Psoas muscle (tissue), 8 donors: ENCODE results near the gene ELN. TPM values are rescaled to one million over a fixed set of nuclear protein-coding genes. Genes with fewer than 3 reads are reported as not detected.

Experiments used
- ATAC-seq, 4 donors: fragments of 200-7000 bp; cut with Tn5 transposase; one replicate each; pipeline ENCODE4 v1.9.1; 2020; ENCODE audit warnings: moderate library complexity in 3 of 4, mild to moderate bottlenecking in 2 of 4
- DNase-seq, 2 donors: peaks; one replicate each; pipeline ENCODE4 v3.0.0-alpha.2; 2020
- H3K27ac ChIP-seq: fragments of 200-600 bp; one replicate; pipeline ENCODE4 v1.8.0; 2022
- H3K27me3 ChIP-seq, 3 donors: fragments of 200-600 bp in 1 of 3; one replicate each; pipeline versions ENCODE4 v1.6.1 to v1.8.0; 2013 to 2022; ENCODE audit warnings: low read length in 2 of 3, mild to moderate bottlenecking in 2 of 3, moderate library complexity in 1 of 3; ENCODE audit not compliant: insufficient read depth in 3 of 3
- H3K36me3 ChIP-seq, 2 donors: fragments of 200-600 bp in 1 of 2; one replicate each; pipeline versions ENCODE4 v1.6.1 to v1.8.0; 2013 to 2022; ENCODE audit warnings: low read depth in 1 of 2, mild to moderate bottlenecking in 1 of 2, moderate library complexity in 1 of 2; ENCODE audit not compliant: insufficient read depth in 1 of 2
- H3K4me1 ChIP-seq: fragments of 200-600 bp; one replicate; pipeline ENCODE4 v1.8.0; 2022
- H3K4me3 ChIP-seq: fragments of 200-600 bp; one replicate; pipeline ENCODE4 v1.8.0; 2022; ENCODE audit warnings: mild to moderate bottlenecking
- H3K9me3 ChIP-seq: fragments of 200-600 bp; one replicate; pipeline ENCODE4 v1.8.0; 2022
- WGBS, 3 donors: extraction: QIAGEN DNeasy Blood & Tissue Kit; methylation state at CpG; one replicate each; pipeline versions ENCODE4 v1.1.6 to v1.1.7; 2013; 5-methylcytosine and 5-hydroxymethylcytosine counted together
- intact Hi-C, 2 donors: fragments of 100-400 bp; cut with DNase I; formaldehyde crosslinking; loops; one replicate each; pipeline versions ENCODE4 v1.11.0 to v1.14.2; 2022
- polyA plus RNA-seq, 3 donors: library from polyadenylated mRNA; stranded (reverse); fragments of 200-250 nt; gene quantifications; one replicate each; pipeline ENCODE4 v1.2.3, GENCODE V29; 2013
- total RNA-seq, 4 donors: library from RNA; stranded (reverse); fragmentation: NEBNext Ultra II Directional in 2 of 4; extraction: Animal tissue kit (Norgen Biotek cat#: 25700) in 2 of 4; gene quantifications; one replicate each; pipeline versions ENCODE4 v1.2.1 to v1.2.4, GENCODE V29; 2021 to 2023
- TF ChIP-seq, protein P1 (sequence below): fragments of 200-600 bp; IDR thresholded peaks from one replicate; pipeline ENCODE4 v1.8.0; 2022; ENCODE audit warnings: antibody characterized with exemption
- donor health status: healthy with polysubstance abuse.
- donor health status: DM: no; HTN: no; CAD: no; lungs with moderate emphysema.
- donor health status: Bipolar disorder and iron deficiency.
- donor health status: healthy.
- donor health status: DM: yes; HTN: yes; CAD: no.
- donor health status: DM: no; HTN: no; CAD: no.
- donor health status: DM: no; HTN: no; CAD: no.
- donor health status: DM: yes; HTN: yes; CAD: no.

Gene ELN
- total and polyA plus RNA-seq, 7 donors = 10.6 to 41.1 (median 16.3) TPM

- H3K27ac ChIP-seq = no peak overlapping the region
- no peaks in the 10 kb centered on the region for H3K27me3 ChIP-seq
- 94 to 97% (median 96%) methylated on average over 3 of the region's 3 CpGs for WGBS, 3 donors
- DNase-seq (no peak), ATAC-seq (no peak)
- TF ChIP-seq, protein P1, sequence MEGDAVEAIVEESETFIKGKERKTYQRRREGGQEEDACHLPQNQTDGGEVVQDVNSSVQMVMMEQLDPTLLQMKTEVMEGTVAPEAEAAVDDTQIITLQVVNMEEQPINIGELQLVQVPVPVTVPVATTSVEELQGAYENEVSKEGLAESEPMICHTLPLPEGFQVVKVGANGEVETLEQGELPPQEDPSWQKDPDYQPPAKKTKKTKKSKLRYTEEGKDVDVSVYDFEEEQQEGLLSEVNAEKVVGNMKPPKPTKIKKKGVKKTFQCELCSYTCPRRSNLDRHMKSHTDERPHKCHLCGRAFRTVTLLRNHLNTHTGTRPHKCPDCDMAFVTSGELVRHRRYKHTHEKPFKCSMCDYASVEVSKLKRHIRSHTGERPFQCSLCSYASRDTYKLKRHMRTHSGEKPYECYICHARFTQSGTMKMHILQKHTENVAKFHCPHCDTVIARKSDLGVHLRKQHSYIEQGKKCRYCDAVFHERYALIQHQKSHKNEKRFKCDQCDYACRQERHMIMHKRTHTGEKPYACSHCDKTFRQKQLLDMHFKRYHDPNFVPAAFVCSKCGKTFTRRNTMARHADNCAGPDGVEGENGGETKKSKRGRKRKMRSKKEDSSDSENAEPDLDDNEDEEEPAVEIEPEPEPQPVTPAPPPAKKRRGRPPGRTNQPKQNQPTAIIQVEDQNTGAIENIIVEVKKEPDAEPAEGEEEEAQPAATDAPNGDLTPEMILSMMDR = no peak
- intact Hi-C loops = no loop called here
- no peaks in the 10 kb centered on the region for H3K9me3 ChIP-seq
- H3K4me1 ChIP-seq = no peaks in the 10 kb centered on the region
- no peak overlapping the region for H3K4me3 ChIP-seq
- no peaks in the 10 kb centered on the region for H3K36me3 ChIP-seq
These were observed 43.1 kb downstream of the ELN start for GRCh38 chr7:74071121-74071520.

DNA sequence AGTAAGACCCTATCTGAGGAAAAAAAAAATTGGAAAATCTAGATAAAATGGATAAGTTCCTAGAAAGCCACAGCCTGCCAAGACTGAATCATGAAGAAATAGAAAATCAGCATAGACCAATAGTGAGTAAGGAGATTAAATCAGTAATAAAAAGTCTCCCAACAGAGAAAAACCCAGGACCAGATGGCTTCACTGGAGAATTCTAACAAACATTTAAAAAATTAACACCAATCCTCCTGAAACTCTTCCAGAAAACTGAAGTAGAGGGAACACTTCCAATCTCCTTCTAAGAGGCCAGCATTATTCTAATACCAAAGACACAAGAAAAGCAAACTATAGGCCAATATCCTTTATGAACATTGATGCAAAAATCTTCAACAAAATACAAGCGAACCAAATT, 46.8 kb downstream of the ELN start:
- DNase-seq = no peak
- no peaks in the 10 kb centered on the region for H3K27me3 ChIP-seq
- no peaks in the 10 kb centered on the region for H3K9me3 ChIP-seq
- H3K4me3 ChIP-seq = no peak overlapping the region
- no peaks in the 10 kb centered on the region for H3K36me3 ChIP-seq
- no peak overlapping the region for H3K27ac ChIP-seq
- 78 to 86% (median 85%) methylated on average over 1 of the region's 1 CpG for WGBS, 3 donors
- intact Hi-C loops = no loop called here
- no peak for ATAC-seq
- TF ChIP-seq, protein P1 = no peak
- H3K4me1 ChIP-seq = peaks cover 7% of the 10 kb centered on the region

DNA sequence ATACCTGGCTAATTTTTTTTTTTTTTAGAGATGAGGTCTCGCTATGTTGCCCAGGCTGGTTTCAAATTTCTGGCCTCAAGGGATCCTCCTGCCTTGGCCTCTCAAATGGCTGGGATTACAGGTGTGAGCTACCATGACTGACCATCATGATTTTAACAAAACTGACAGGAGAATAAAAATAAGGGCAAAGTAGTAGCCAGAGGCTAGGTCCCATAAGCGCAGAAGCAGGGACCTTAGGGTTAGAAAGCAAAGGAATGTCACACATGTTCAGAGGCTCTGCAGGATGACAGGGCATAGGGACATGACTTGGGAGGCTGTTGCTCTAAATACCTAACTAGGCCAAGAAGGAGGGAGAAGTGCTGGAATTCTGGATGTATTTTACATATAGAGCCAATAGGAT, 50.5 kb downstream of the ELN start:
- intact Hi-C loops = no loop called here
- DNase-seq = no peak
- no peak for ATAC-seq
- Histone ChIP-seq H3K4me3 (no peak overlapping the region), H3K36me3 (no peaks in the 10 kb centered on the region), H3K27ac (peak overlapping the region; percentile 63), H3K4me1 (peaks cover 12% of the 10 kb centered on the region), H3K9me3 (no peaks in the 10 kb centered on the region), H3K27me3 (no peaks in the 10 kb centered on the region)
- WGBS, 3 donors = 95 to 97% (median 96%) methylated on average over 2 of the region's 2 CpGs
- TF ChIP-seq, protein P1 = no peak

- peak overlapping the region; percentile 70 for H3K27ac ChIP-seq
- ATAC-seq (no peak), DNase-seq (no peak)
- peaks cover 33% of the 10 kb centered on the region for H3K4me1 ChIP-seq
- 86 to 93% (median 91%) methylated on average over 9 of the region's 9 CpGs for WGBS, 3 donors
- H3K27me3 ChIP-seq = no peaks in the 10 kb centered on the region
- TF ChIP-seq, protein P1 = no peak
- H3K9me3 ChIP-seq = no peaks in the 10 kb centered on the region
- H3K4me3 ChIP-seq = peak overlapping the region; percentile 52
- intact Hi-C loops = no loop called here
- peaks cover 0 to 25% of the 10 kb centered on the region in 2 donors for H3K36me3 ChIP-seq
These were observed 54.8 kb downstream of the ELN start for GRCh38 chr7:74082770-74083116.

DNA sequence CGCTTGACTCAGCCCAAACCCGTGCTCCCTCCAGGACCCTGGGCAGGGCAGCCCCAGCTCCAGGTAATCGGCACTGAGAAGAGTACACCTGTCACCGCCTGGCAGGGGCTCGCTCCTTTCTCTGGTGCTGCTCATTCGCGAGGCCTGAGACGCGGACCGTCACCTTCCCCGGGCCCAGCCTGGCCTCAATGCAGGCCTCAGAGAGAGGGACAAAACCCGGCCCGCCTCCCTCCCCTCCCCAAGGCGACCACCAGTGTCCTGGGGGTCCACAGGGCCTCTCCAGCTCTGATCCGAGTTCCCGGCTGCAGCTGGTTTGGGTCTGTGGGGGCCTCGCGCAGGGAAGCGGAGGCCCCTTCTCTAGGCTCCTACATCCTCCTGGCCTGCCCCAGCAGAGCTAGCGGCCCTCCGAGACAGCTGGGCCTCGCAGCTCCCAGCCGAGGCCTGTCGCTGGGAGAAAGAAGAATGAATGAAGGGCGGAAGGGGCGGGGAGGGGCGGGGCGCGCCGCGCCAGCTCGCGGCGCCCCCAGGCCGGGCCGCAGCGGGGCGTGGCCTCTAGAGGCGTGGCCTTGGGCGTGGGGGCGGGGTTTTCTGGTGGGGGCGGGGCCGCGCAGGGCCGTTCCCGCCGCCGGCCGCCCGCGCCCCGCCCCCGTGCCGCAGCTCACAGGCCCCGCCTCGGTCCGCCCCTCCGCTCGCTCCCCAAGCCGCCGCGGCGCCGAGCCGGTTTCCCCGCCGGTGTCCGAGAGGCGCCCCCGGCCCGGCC, 55.3 kb downstream of the ELN start, which contains the start of gene LIMK1:
TSS of gene LIMK1 (plus strand) at position 688 of the 760 bp plus-strand sequence. CDS start 187 bp downstream, outside the sequence.
- Histone ChIP-seq H3K4me3 (peak within 1 kb of the TSS; percentile 85), H3K27ac (peak within 1 kb of the TSS; percentile 94), H3K4me1 (peaks cover 33% of the 10 kb centered on the region), H3K27me3 (no peaks in the 10 kb centered on the region), H3K9me3 (no peaks in the 10 kb centered on the region), H3K36me3 (peaks cover 0 to 30% of the 10 kb centered on the region in 2 donors)
- intact Hi-C loops = no loop called here
- ATAC-seq = peak; percentile 73 to 86 (median 79)
- TF ChIP-seq, protein P1 = no peak
- 7 to 32% (median 24%) methylated on average over 19 to 71 of the region's 71 CpGs for WGBS, 3 donors
- DNase-seq = peak; percentile 84 to 87
